GM12892 (cell line): Measurements from ENCODE around the gene UVRAG.

Source experiments
- POLR2A ChIP-seq: IDR thresholded peaks from 2 replicates; pipeline ENCODE4 v1.6.1; 2011; ENCODE audit warnings: low read depth, low read length, control low read depth
- POLR2AphosphoS5 ChIP-seq: IDR thresholded peaks from 2 replicates; pipeline ENCODE4 v1.6.1; 2011; ENCODE audit warnings: low read depth, low read length, control low read depth

DNA sequence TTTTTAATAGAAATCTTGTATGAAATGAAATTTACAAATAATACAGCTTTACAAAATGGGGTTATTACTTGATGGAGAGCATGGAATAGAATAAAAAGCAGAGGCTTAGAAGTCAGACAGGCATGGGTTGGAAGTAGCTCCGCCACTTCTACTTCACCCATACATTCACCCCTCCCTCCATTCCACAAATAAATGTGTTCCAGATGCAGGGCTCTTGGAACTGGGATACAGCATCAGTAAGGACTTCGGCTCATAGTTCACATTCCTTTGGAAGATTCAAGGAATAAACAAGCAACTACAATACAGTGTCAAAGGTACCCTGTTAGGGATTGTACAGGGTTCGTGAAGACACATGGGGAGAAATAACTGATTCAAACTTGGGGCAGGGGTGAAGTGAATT, 234.5 kb downstream of the UVRAG start:
- TF ChIP-seq POLR2A, result no peak
- TF ChIP-seq POLR2AphosphoS5, result no peak
